ENCODE results near the gene FMN1.

FMN1 gene

DNA sequence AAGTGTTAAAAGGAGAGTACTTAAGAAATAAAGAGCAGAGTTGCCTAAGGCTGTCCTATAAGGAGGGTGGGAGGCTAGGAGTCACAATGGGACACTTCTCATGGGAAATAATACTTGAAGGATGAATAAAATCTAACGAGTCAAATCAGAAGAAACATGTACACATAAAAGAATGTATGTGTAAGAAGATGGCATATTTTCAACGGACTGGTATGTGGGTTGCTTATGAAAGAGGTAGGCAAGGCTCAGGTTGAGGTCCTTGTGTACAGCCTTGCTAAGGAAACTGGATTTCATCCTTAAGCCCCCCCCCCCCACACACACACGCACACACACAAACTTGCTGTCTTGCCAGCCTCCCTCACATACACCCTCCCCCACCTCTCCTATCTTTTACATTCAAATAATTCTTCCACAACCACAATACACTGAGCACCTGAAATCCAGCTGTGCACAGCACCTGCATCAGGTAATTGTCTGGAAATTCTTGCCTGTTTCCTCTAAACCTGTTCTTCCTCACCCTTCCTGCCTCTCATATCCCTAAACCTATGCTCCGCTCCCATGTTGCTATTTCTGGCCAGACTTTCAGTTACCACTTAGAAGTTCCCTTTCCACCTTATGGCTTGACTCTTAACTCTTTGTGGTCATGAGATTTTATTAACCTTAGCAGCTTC lies 79.2 kb downstream of the FMN1 start:
- no peak for DNase-seq

DNA sequence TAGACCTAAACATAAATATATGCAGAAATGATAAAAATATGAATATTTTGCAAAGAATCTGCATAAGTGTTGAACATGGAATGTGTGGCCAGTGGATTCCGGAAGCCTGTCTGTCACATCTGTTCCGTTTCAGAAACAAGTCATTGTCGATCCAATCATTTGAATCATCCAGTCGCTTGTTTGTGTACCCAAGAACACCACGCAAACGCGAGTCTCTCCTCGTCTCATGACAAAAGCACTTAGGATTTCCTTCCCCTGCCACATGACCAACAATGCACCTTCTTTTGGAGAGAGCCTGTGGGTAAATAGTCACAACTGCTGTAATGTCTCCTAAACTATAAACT lies 80.2 kb downstream of the FMN1 start:
- no peak for DNase-seq

DNA sequence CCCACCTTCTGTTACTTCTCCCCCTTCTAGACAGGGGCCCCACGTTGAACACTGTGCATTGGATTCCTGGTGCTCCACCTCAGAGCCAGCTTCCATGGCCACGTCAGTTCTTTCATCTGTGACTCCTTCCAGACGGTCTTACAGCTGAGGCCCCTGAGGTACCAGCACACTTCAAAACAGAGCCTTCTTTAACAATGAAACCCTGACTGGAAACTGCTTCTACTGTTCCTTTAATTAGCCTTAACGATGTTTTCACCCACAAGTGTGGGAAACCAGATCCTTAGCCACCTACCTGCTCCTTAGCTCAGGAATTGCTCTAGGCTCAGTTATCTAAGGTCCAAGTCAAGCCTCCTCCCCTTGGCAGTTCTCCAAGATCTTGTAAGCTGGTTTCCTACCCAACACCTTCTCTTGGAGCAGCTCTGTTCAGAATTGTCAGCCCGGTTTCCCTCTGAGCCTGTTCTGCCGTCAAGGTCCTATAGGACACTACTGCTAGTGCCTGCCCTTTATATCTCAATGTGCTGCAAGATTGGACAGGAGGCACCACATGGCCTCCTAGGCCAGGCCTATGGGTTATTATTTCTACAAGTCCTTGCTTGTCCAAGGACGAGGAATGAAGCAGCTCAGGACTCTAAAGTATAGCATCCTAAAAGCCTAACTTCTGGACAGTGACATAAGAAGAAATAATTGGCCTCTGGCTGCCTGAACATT lies 80.7 kb downstream of the FMN1 start:
- DNase-seq = no peak

- no peak for DNase-seq
Observed at GRCh38 chr15:33112541-33113105, 81.9 kb downstream of the FMN1 start.

DNA sequence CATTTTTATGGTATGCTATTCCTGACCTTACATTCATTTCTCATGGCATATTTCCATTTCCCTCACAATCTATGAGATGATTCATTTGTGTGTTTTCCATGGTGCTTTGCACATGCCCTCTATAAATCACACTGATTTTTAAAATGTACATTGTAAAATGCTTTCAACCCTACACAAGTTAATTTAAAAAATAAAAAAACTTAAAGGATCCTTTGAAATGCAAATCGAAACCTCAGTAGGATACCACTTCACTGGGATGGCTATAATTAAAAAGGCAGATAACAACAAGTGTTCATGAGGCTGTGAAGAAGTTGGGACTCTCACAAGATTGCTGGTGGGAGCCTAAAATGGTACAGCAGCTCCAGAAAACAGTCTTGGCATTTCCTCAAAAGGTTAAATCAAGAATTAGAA lies 83.5 kb downstream of the FMN1 start:
- no peak for DNase-seq

- DNase-seq = no peak
Observed at GRCh38 chr15:33109345-33109744, 85.2 kb downstream of the FMN1 start.

- DNase-seq = no peak
Observed at GRCh38 chr15:33108518-33108917, 86.0 kb downstream of the FMN1 start.

- no peak for DNase-seq
Observed at GRCh38 chr15:33107950-33108349, 86.6 kb downstream of the FMN1 start.

DNA sequence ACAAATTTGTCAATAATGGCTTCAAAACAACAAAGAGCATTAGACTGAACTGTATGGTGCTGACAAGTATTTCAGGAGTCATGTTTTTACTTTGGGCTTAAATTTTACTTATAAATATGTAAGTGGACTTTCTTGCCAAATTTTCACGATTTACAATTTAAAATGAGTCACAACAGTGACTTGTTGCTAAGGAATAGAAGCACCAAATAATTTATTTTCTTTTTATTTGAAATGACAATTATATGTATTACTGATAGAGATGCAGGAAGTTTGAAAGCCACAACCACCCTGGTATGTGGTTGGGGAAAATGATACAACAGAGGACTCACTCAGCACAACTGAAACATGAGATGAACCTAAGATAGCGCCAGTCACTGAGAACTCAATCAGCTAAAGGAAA lies 90.3 kb downstream of the FMN1 start:
- DNase-seq = no peak

- no peak for DNase-seq
Observed at GRCh38 chr15:33101036-33101435, 93.5 kb downstream of the FMN1 start.

GRCh38 chr15:33100314-33100713 lies 94.2 kb downstream of the FMN1 start:
- DNase-seq = no peak

DNA sequence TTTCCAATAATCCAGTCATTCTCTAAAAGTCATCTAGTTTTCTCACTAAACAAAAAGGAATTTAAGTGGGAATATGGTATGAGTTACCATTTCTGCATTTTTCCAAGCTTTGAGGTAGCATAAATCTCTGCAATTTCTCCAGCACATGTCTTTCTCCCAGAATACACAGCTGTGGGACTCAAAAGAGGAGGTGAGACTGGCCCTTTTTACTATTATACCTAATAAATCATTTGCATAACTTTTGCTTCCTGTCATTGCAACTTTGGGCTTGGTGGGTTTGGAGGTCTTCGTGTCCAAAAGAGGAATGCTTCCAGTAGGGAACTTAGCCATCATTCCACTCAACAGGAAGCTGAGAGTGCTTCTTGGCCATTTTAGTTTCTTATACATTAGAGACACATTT lies 94.8 kb downstream of the FMN1 start:
- DNase-seq = no peak

DNA sequence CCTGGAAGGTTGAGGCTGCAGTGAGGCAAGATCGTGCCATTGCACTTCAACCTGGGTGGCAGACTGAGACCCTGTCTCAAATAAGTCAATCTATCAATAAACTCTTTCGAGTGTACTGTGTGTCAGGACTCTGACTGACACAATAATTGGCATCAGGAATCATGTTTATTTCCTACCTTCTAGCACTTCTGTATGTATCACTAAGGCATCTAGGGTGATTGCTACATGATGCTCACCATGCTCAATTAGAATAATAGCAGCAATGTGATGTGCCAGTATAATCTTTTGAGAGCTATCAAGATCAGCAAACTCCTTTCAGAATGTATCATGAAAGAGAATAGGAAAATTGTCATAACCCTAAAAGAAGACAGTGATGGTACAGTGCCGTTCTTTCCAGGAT lies 95.3 kb downstream of the FMN1 start:
- no peak for DNase-seq

- DNase-seq = peak; percentile 13
Observed at GRCh38 chr15:33098094-33099058, 96.1 kb downstream of the FMN1 start.

DNA sequence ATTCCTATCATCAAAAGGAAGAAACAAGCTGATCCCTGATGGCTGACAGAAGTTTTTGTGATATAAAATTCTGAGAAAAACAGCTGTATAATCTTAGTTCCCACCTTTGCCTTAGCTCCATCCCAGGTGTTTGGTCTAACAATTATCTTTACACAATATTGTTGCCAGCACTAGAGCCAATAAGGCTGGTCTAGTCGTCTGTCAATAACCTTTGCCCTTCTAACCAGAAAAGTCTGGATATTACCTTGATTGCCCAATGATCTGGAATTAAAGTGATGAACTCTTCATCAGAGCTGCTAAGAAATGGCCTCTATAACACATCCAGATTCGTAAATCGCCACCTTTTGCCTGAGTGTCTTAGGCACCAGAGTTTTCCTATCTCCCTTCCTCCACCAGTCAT lies 98.4 kb downstream of the FMN1 start:
- DNase-seq = no peak

GRCh38 chr15:33095641-33096040 lies 98.9 kb downstream of the FMN1 start:
- no peak for DNase-seq

- DNase-seq = no peak
Observed at GRCh38 chr15:33094336-33094735, 100.2 kb downstream of the FMN1 start.

DNA sequence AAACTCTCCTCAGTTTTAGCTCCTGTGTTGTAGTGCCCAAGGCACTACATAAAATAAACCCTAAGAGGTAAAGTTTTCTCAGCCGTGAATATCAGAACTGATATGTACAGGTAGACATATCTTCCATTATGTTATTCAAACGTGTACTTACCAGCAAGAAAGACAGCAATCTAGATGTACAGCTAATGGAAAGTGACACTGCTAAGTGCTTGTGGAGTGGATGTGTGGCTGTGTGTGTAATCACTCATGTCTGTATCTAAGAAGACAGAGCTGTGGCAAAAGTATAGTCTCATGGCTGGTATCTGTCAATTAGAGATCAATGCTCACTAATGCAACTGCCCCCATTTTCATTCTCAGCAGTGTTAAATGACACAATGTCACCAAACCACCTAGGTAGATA lies 101.3 kb downstream of the FMN1 start:
- no peak for DNase-seq

- DNase-seq = no peak
Observed at GRCh38 chr15:33091983-33092693, 102.4 kb downstream of the FMN1 start.

DNA sequence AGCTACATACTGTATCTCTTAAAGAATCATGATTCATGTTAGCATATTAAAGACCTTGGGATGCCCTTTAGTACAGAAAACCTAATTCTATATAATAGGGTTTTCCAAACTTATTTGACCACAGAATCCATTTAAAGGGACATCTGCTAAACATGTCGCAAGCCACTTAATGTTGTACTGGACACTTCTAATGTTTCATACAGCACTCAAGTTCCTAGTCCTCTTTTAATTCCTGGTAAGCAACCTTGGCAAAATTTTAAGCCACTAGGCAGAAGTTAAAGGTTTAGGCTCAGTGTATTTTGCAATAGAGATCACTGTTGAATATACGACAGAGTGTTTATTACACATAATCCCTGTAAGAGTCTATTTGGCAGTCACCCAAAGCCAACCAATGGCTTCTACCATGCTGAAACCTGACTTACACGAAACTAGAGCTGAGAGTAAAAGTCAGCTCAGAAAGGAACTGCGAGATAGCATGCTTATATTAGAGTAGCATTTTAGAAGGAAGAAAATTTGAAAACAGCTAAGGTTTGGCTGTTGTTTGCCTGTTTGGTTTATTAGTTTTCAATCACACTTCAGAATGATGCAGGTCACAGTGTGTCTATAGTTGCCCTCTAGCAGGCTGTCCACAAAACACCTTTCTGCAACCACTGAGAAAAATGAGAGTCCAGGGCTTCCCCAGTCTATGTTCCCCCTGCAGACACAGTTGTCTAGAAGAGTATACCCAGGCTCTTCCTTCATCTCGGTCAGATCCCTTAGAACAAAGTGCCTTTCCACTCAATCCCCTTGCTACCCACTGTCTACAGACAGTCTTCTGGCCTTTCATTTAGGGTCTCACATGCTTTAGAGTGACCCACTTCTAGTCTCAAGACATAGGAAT lies 104.4 kb downstream of the FMN1 start:
- DNase-seq = no peak

DNA sequence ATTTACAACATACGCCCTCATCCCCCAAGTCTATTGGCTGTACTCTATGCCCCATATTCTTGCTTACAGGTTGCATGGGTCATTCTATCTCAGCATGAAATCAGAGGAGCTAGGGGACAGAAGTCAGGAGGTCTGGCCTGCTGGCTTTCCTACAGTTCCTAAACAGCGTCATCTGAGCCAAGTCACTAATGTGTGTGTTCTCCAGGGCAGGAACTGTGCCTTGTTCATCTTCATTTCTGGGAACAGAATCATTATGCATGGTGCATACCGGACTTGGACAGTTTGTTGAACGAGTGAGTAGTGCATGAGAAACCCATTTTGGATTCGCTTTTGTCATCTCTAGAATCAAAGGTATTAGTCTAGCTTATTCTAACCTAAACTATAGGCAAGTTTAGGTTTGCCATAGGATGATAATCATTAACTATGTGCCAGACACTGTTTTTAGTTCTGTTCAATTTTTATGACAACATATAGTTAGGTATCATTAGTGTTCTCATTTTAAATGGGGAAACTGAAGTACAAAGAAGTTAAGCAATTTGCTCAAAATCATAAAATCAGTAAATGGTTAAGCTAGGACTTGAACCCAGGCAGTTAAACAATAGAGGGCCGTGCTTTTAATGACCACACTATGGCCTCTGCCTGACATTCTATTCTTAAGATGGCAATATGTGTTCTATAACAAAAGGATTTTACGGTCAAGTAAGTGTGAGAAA lies 105.2 kb downstream of the FMN1 start:
- DNase-seq = no peak
